Measurements from ENCODE around the gene THRAP3. TPM values are rescaled to one million over a fixed set of nuclear protein-coding genes. Genes with fewer than 3 reads are reported as not detected.
A peak's percentile ranks its signal among the peaks of the same experiment; 100 is the strongest.

THRAP3 gene
- polyA plus RNA-seq, 1 donor, result 94.3 TPM

DNA sequence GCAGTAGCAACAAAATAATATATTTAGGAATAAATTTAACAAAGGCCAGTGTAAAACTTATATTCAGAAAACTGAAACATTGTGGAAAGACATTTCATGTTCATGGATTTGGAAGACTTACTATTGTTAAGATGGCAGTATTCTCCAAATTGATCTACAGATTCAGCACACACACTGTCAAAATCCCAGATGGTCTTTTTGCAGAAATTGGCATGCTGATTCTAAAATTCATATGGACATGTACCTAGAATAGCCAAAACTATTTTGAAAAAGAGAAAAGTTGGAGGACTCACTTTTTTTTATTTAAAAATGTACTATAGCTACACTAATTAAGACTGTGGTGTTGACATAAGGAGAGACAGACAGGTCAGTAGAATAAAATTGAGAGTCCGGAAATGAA, 50.0 kb downstream of the THRAP3 start:
- Histone ChIP-seq H3K36me3 (ENCODE audit: control insufficient read depth, insufficient read depth, low read length) (peaks cover 17% of the 10 kb centered on the region), H3K4me1 (ENCODE audit: control insufficient read depth, insufficient read depth, low read length) (peaks cover 4% of the 10 kb centered on the region), H3K9me3 (ENCODE audit: control insufficient read depth, low read depth, low read length) (no peaks in the 10 kb centered on the region), H3K4me3 (ENCODE audit: low read length) (no peak overlapping the region), H3K27me3 (ENCODE audit: control insufficient read depth, insufficient read depth, low read length) (no peaks in the 10 kb centered on the region), H3K27ac (ENCODE audit: low read length) (no peak overlapping the region)
- WGBS (ENCODE audit: insufficient coverage, low lambda C conversion rate), result no CpG with 5 or more reads among the region's 1 CpG
- DNase-seq, result no peak

DNA sequence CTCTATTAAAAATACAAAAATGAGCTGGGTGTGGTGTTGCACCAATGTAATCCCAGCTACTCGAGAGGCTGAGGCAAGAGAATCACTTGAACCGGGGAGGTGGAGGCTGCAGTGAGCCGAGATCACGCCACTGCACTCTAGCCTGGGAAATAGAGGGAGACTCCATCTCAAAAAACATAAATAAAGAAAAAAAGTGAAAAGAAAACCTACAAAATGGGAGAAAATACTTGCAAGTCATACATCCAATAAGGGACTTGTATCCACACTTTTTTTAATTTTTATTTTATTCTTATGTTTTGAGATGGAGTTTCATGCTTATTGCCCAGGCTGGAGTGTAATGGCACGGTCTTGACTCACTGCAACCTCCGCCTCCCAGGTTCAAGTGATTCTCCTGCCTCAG, 52.4 kb downstream of the THRAP3 start:
- WGBS (ENCODE audit: insufficient coverage, low lambda C conversion rate), result 100% methylated on average over 3 of the region's 6 CpGs

GRCh38 chr1:36279110-36279788, 55.0 kb downstream of the THRAP3 start:
- DNase-seq, result no peak
- Histone ChIP-seq H3K4me1 (ENCODE audit: control insufficient read depth, insufficient read depth, low read length) (no peaks in the 10 kb centered on the region), H3K27me3 (ENCODE audit: control insufficient read depth, insufficient read depth, low read length) (no peaks in the 10 kb centered on the region), H3K27ac (ENCODE audit: low read length) (no peak overlapping the region), H3K4me3 (ENCODE audit: low read length) (no peak overlapping the region), H3K9me3 (ENCODE audit: control insufficient read depth, low read depth, low read length) (no peaks in the 10 kb centered on the region), H3K36me3 (ENCODE audit: control insufficient read depth, insufficient read depth, low read length) (peaks cover 26% of the 10 kb centered on the region)
- 45% methylated on average over 2 of the region's 2 CpGs for WGBS (ENCODE audit: insufficient coverage, low lambda C conversion rate)

More for the DNA sequence above, 52.4 kb downstream of the THRAP3 start:
- Histone ChIP-seq H3K27me3 (ENCODE audit: control insufficient read depth, insufficient read depth, low read length) (no peaks in the 10 kb centered on the region), H3K27ac (ENCODE audit: low read length) (no peak overlapping the region), H3K4me3 (ENCODE audit: low read length) (no peak overlapping the region), H3K36me3 (ENCODE audit: control insufficient read depth, insufficient read depth, low read length) (peaks cover 12% of the 10 kb centered on the region), H3K4me1 (ENCODE audit: control insufficient read depth, insufficient read depth, low read length) (peaks cover 4% of the 10 kb centered on the region), H3K9me3 (ENCODE audit: control insufficient read depth, low read depth, low read length) (no peaks in the 10 kb centered on the region)
- DNase-seq, result no peak

DNA sequence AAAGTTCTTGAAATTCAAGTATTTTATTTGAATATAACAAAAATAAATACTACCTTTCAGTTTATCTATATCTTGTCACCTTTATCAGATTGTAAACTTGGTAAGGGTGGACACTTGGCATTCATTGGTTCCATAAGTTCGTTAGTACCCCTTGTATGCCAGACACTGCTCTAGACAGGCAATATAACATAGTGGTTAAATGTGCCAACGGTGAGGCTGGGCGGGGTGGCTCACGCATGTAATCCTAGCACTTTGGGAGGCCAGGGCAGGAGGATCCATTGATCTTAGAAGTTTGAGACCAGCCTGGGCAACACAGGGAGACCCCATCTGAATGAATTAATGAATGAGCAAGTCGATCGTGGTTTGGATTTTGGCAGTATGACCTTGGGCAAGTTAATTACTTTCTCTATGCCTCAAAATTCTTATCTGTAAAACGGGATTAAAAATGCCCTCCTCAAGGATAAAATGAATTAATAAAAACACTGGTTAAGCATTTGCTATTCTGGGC, 55.6 kb downstream of the THRAP3 start:
- Histone ChIP-seq H3K27me3 (ENCODE audit: control insufficient read depth, insufficient read depth, low read length) (no peaks in the 10 kb centered on the region), H3K9me3 (ENCODE audit: control insufficient read depth, low read depth, low read length) (no peaks in the 10 kb centered on the region), H3K4me3 (ENCODE audit: low read length) (no peak overlapping the region), H3K36me3 (ENCODE audit: control insufficient read depth, insufficient read depth, low read length) (peaks cover 30% of the 10 kb centered on the region), H3K4me1 (ENCODE audit: control insufficient read depth, insufficient read depth, low read length) (no peaks in the 10 kb centered on the region), H3K27ac (ENCODE audit: low read length) (no peak overlapping the region)
- no peak for DNase-seq
- no CpG with 5 or more reads among the region's 7 CpGs for WGBS (ENCODE audit: insufficient coverage, low lambda C conversion rate)

DNA sequence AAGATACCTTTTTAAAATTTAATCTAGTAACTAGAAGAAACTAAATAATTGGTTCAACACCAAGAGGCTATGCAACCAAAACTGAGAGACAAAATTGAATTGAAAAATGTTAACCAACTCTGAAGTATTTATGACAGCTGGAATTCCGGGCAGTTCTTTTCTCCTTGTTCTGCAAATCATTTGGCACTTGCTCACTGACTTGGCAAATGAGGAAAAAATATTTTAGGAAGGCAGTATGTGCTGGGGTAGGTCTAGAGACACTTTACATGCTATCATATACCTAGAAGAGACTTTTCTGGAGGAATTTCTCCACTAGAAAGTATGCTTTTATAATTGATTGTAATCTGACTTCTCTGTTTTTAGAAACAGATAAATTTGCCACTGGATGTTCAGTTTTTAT, 59.8 kb downstream of the THRAP3 start:
- WGBS (ENCODE audit: insufficient coverage, low lambda C conversion rate), result 100% methylated on average over 1 of the region's 1 CpG
- no peaks in the 10 kb centered on the region for H3K27me3 ChIP-seq (ENCODE audit: control insufficient read depth, insufficient read depth, low read length)
- H3K4me1 ChIP-seq (ENCODE audit: control insufficient read depth, insufficient read depth, low read length), result no peaks in the 10 kb centered on the region
- H3K36me3 ChIP-seq (ENCODE audit: control insufficient read depth, insufficient read depth, low read length), result peaks cover 49% of the 10 kb centered on the region
- no peaks in the 10 kb centered on the region for H3K9me3 ChIP-seq (ENCODE audit: control insufficient read depth, low read depth, low read length)
- DNase-seq, result no peak
- H3K27ac ChIP-seq (ENCODE audit: low read length), result no peak overlapping the region
- no peak overlapping the region for H3K4me3 ChIP-seq (ENCODE audit: low read length)

DNA sequence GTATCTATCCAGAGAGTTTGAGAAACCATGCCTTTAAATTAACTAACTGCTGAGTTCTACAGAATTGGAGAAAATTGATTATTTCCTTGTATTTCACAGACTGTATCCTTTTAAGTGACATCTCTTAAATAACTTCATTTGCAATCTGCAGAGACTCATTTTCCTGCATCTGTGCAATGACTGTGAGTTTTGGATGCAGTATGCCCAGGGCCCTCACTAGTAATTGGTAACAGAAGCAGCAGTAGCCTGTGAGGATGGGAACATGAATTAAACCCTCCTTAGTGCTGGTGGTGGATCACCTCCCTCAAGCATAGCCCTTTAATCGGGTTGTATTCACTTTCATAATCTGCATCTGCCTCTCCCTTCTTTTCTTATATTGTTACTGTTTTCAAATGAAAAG, 60.3 kb downstream of the THRAP3 start:
- peaks cover 53% of the 10 kb centered on the region for H3K36me3 ChIP-seq (ENCODE audit: control insufficient read depth, insufficient read depth, low read length)
- H3K4me3 ChIP-seq (ENCODE audit: low read length), result no peak overlapping the region
- DNase-seq, result no peak
- WGBS (ENCODE audit: insufficient coverage, low lambda C conversion rate), result 75% methylated on average over 1 of the region's 1 CpG
- H3K4me1 ChIP-seq (ENCODE audit: control insufficient read depth, insufficient read depth, low read length), result no peaks in the 10 kb centered on the region
- H3K9me3 ChIP-seq (ENCODE audit: control insufficient read depth, low read depth, low read length), result no peaks in the 10 kb centered on the region
- no peak overlapping the region for H3K27ac ChIP-seq (ENCODE audit: low read length)
- H3K27me3 ChIP-seq (ENCODE audit: control insufficient read depth, insufficient read depth, low read length), result no peaks in the 10 kb centered on the region

DNA sequence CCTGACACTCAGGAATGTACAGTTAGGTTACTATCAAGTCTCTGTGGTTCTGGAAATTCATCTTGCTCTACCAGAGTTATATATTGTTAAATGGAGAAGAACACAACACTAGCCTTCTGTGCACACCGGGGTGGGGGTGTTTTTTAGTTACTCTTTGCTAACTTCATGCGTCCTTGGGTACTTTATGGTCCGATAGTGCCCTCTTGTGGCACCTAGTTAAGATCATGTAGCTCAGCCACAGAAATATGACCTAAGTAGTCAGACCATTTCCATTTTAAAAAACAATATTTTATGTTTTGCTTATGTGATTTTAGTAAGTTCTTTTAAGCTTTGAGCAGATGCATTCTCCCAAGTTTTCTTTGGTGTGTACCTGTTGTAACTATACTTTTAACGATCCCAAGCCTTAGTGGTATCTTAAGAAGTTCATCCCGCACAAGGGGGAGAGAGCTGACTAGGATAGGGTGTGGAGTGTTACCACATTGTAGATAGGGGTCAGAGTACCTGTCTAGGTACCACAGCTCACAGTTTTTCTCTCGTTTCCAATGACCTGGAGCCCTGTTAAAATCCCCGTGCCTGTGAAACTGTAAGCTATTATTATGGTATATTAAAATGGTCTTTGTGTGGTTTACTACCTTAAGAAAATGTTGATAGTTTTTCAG, 61.3 kb downstream of the THRAP3 start:
- peak; percentile 71 to 74 for DNase-seq
- Histone ChIP-seq H3K36me3 (ENCODE audit: control insufficient read depth, insufficient read depth, low read length) (peaks cover 64% of the 10 kb centered on the region), H3K9me3 (ENCODE audit: control insufficient read depth, low read depth, low read length) (no peaks in the 10 kb centered on the region), H3K27ac (ENCODE audit: low read length) (no peak overlapping the region), H3K27me3 (ENCODE audit: control insufficient read depth, insufficient read depth, low read length) (no peaks in the 10 kb centered on the region), H3K4me3 (ENCODE audit: low read length) (no peak overlapping the region), H3K4me1 (ENCODE audit: control insufficient read depth, insufficient read depth, low read length) (no peaks in the 10 kb centered on the region)
- 83% methylated on average over 1 of the region's 7 CpGs for WGBS (ENCODE audit: insufficient coverage, low lambda C conversion rate)

- Histone ChIP-seq H3K36me3 (ENCODE audit: control insufficient read depth, insufficient read depth, low read length) (peaks cover 71% of the 10 kb centered on the region), H3K27ac (ENCODE audit: low read length) (no peak overlapping the region), H3K4me1 (ENCODE audit: control insufficient read depth, insufficient read depth, low read length) (no peaks in the 10 kb centered on the region), H3K27me3 (ENCODE audit: control insufficient read depth, insufficient read depth, low read length) (no peaks in the 10 kb centered on the region), H3K4me3 (ENCODE audit: low read length) (no peak overlapping the region), H3K9me3 (ENCODE audit: control insufficient read depth, low read depth, low read length) (no peaks in the 10 kb centered on the region)
- WGBS (ENCODE audit: insufficient coverage, low lambda C conversion rate), result no CpG with 5 or more reads among the region's 13 CpGs
- no peak for DNase-seq
Observed at GRCh38 chr1:36286802-36287201, 62.6 kb downstream of the THRAP3 start.

- WGBS (ENCODE audit: insufficient coverage, low lambda C conversion rate), result no CpG with 5 or more reads among the region's 5 CpGs
- no peak for DNase-seq
- H3K4me3 ChIP-seq (ENCODE audit: low read length), result no peak overlapping the region
- H3K9me3 ChIP-seq (ENCODE audit: control insufficient read depth, low read depth, low read length), result no peaks in the 10 kb centered on the region
- H3K4me1 ChIP-seq (ENCODE audit: control insufficient read depth, insufficient read depth, low read length), result no peaks in the 10 kb centered on the region
- no peaks in the 10 kb centered on the region for H3K27me3 ChIP-seq (ENCODE audit: control insufficient read depth, insufficient read depth, low read length)
- peaks cover 75% of the 10 kb centered on the region for H3K36me3 ChIP-seq (ENCODE audit: control insufficient read depth, insufficient read depth, low read length)
- H3K27ac ChIP-seq (ENCODE audit: low read length), result no peak overlapping the region
Observed at GRCh38 chr1:36287595-36287994, 63.4 kb downstream of the THRAP3 start.

GRCh38 chr1:36295390-36295789, 71.1 kb downstream of the THRAP3 start:
- no peak overlapping the region for H3K4me3 ChIP-seq (ENCODE audit: low read length)
- H3K27ac ChIP-seq (ENCODE audit: low read length), result no peak overlapping the region
- WGBS (ENCODE audit: insufficient coverage, low lambda C conversion rate), result no CpG with 5 or more reads among the region's 2 CpGs
- no peak for DNase-seq
- H3K9me3 ChIP-seq (ENCODE audit: control insufficient read depth, low read depth, low read length), result no peaks in the 10 kb centered on the region
- H3K36me3 ChIP-seq (ENCODE audit: control insufficient read depth, insufficient read depth, low read length), result peaks cover 75% of the 10 kb centered on the region
- no peaks in the 10 kb centered on the region for H3K27me3 ChIP-seq (ENCODE audit: control insufficient read depth, insufficient read depth, low read length)
- H3K4me1 ChIP-seq (ENCODE audit: control insufficient read depth, insufficient read depth, low read length), result peaks cover 1% of the 10 kb centered on the region
